Activated CD4-positive, alpha-beta memory T cell treated with anti-CD3 and anti-CD28 coated beads for 36 hours (primary cell): ENCODE measurements around the gene GADL1. TPM values are rescaled to one million over a fixed set of nuclear protein-coding genes. Genes with fewer than 3 reads are reported as not detected.

Source experiments
- CTCF ChIA-PET: fragments of 350-600 bp; sonication (Branson Sonifier 250); formaldehyde crosslinking; loops from one replicate; lab custom pipeline; 2021; ENCODE audit warnings: antibody characterized with exemption, inconsistent platforms; lab: Charles Lee
- POLR2A ChIA-PET: fragments of 350-600 bp; sonication (Branson Sonifier 250); formaldehyde crosslinking; loops from one replicate; lab custom pipeline; 2021; ENCODE audit warnings: antibody characterized with exemption; lab: Charles Lee
- DNase-seq: peaks from one replicate; pipeline ENCODE4 v3.0.0-alpha.2; 2020
- H3K27ac Mint-ChIP-seq: one replicate; pipeline ENCODE4 v1.8.0; 2021; ENCODE audit warnings: mixed read lengths
- H3K27me3 Mint-ChIP-seq: one replicate; pipeline ENCODE4 v1.8.0; 2021; ENCODE audit warnings: mixed read lengths
- H3K36me3 Mint-ChIP-seq: one replicate; pipeline ENCODE4 v1.8.0; 2021; ENCODE audit warnings: mixed read lengths
- H3K4me1 Mint-ChIP-seq: one replicate; pipeline ENCODE4 v1.8.0; 2021; ENCODE audit warnings: low read depth, mixed read lengths
- H3K4me3 Mint-ChIP-seq: one replicate; pipeline ENCODE4 v1.8.0; 2021; ENCODE audit warnings: mild to moderate bottlenecking, mixed read lengths
- H3K9me3 Mint-ChIP-seq: one replicate; pipeline ENCODE4 v1.8.0; 2021; ENCODE audit warnings: mixed read lengths
- intact Hi-C: fragments of 100-400 bp; cut with micrococcal nuclease; formaldehyde crosslinking; loops from one replicate; pipeline ENCODE4 v1.15.1; 2023
- total RNA-seq, 2 experiments: library from RNA; stranded (reverse); gene quantifications; one replicate each; pipeline ENCODE4 v1.2.3, GENCODE V29; 2021

Gene GADL1
- total RNA-seq, 2 experiments from 2014 or later: not detected

GRCh38 chr3:30766522-30766921, 127.9 kb downstream of the GADL1 start:
- ChIA-PET POLR2A (no interaction called here), CTCF (interaction anchor here (1.2 kb wide), 1 partner anchor 368 kb away, joined by 3 read pairs; no protein-coding TSS in a partner anchor)
- intact Hi-C loops: loop anchor here (5.0 kb wide), 1 partner anchor 1006 kb away; no protein-coding TSS in a partner anchor
- H3K4me1 Mint-ChIP-seq: no peaks in the 10 kb centered on the region
- H3K36me3 Mint-ChIP-seq: no peaks in the 10 kb centered on the region
- H3K27ac Mint-ChIP-seq: no peak overlapping the region
- DNase-seq: no peak
- no peaks in the 10 kb centered on the region for H3K9me3 Mint-ChIP-seq
- peaks cover 10% of the 10 kb centered on the region for H3K27me3 Mint-ChIP-seq
- no peak overlapping the region for H3K4me3 Mint-ChIP-seq

DNA sequence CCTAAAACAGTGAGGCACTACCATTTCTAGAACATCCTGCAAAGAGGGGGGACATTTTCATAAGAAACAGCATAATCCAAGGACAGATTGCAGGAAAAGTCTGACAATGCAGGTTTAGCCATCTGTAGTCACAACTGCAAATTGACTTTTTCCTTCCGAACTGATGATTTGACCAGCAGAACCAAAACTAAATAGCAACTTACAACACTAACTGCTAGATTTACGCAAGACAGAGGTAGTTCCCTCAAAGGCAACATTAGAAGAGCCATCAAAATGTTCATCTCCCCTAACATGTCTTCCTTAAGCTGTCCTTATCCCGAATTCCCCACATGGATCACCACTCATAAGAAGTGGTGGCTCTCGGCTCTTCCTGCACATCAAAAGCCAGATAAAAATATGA, 129.6 kb downstream of the GADL1 start:
- POLR2A ChIA-PET: interaction anchor here (0.5 kb wide), 1 partner anchor 1165 kb away, joined by 3 read pairs; no protein-coding TSS in a partner anchor
- CTCF ChIA-PET: interaction anchor here (1.4 kb wide), 1 partner anchor 367 kb away, joined by 4 read pairs; no protein-coding TSS in a partner anchor
- Mint-ChIP-seq H3K27ac (no peak overlapping the region), H3K27me3 (peaks cover 10% of the 10 kb centered on the region), H3K9me3 (no peaks in the 10 kb centered on the region), H3K36me3 (no peaks in the 10 kb centered on the region), H3K4me3 (no peak overlapping the region), H3K4me1 (no peaks in the 10 kb centered on the region)
- no peak for DNase-seq
- intact Hi-C loops: loop anchor here (5.0 kb wide), 1 partner anchor 1007 kb away; no protein-coding TSS in a partner anchor

GRCh38 chr3:30764281-30764680, 130.2 kb downstream of the GADL1 start:
- Mint-ChIP-seq H3K27me3 (peaks cover 10% of the 10 kb centered on the region), H3K36me3 (no peaks in the 10 kb centered on the region), H3K27ac (no peak overlapping the region), H3K4me1 (no peaks in the 10 kb centered on the region), H3K9me3 (no peaks in the 10 kb centered on the region), H3K4me3 (no peak overlapping the region)
- intact Hi-C loops: no loop called here
- ChIA-PET CTCF (no interaction called here), POLR2A (no interaction called here)
- no peak for DNase-seq

GRCh38 chr3:30761374-30761773, 133.1 kb downstream of the GADL1 start:
- Mint-ChIP-seq H3K4me3 (no peak overlapping the region), H3K4me1 (no peaks in the 10 kb centered on the region), H3K27me3 (peaks cover 4% of the 10 kb centered on the region), H3K9me3 (no peaks in the 10 kb centered on the region), H3K27ac (no peak overlapping the region), H3K36me3 (no peaks in the 10 kb centered on the region)
- CTCF ChIA-PET: no interaction called here
- POLR2A ChIA-PET: no interaction called here
- DNase-seq: no peak
- intact Hi-C loops: no loop called here

GRCh38 chr3:30760737-30761136, 133.7 kb downstream of the GADL1 start:
- ChIA-PET CTCF (interaction anchor here (1.3 kb wide), 1 partner anchor 372 kb away, joined by 3 read pairs; no protein-coding TSS in a partner anchor), POLR2A (no interaction called here)
- intact Hi-C loops: no loop called here
- Mint-ChIP-seq H3K4me1 (no peaks in the 10 kb centered on the region), H3K36me3 (no peaks in the 10 kb centered on the region), H3K27me3 (peaks cover 4% of the 10 kb centered on the region), H3K4me3 (no peak overlapping the region), H3K27ac (no peak overlapping the region), H3K9me3 (no peaks in the 10 kb centered on the region)
- DNase-seq: no peak

DNA sequence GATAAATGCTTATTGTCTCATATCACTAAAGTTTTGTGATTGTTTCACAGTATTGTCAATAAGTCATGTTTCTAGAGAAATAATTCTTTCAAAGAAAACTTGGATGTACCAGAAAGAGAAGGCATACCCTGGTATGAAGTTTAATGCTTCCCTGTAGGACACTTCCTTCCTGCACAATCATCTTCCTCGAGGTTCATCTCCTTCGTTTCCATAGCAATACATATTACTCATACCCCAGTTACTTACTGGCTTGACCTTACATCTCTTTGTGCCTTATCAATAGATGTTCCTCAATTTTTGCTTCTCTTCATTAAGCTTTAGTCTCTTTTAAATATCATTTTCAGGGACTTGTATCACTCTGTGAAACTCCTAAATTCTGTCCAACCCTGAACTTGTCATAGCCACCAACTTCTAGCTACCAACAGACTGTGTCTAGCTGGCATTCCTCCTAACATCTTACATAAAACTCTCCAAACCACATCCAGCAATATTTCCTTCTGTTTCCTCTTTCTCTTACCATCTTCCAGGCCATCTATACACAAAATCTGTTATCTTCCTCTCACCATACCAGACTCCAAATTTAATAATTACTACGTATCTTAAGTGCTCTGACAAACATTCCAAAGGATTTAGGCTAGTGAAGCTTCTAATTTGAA, 134.3 kb downstream of the GADL1 start:
- ChIA-PET POLR2A (no interaction called here), CTCF (interaction anchor here (0.9 to 1.3 kb wide), 2 partner anchors 8 to 372 kb away, joined by 3 read pairs; no protein-coding TSS in a partner anchor)
- Mint-ChIP-seq H3K27me3 (peaks cover 4% of the 10 kb centered on the region), H3K36me3 (no peaks in the 10 kb centered on the region), H3K4me1 (no peaks in the 10 kb centered on the region), H3K27ac (no peak overlapping the region), H3K9me3 (no peaks in the 10 kb centered on the region), H3K4me3 (no peak overlapping the region)
- intact Hi-C loops: no loop called here
- DNase-seq: no peak

DNA sequence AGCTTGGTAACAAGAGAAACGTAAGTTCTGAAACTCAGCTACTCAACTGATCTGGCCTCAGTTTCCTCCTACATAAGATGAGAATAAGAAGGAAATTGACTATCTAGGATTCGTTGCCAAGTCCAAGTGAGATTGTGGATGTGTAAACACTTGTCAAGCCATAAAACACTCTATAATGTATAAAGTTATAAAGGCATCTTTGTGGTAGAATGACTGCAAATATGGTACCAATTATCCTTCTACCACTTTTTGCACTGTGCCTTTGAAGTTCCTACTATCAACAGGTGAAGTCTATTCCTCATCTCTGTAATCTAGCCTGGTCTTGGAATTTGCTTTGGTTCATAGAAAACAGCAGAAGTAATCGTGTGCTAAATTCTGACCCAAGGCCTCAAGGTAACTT, 138.2 kb downstream of the GADL1 start:
- no peak overlapping the region for H3K27ac Mint-ChIP-seq
- H3K27me3 Mint-ChIP-seq: peaks cover 2% of the 10 kb centered on the region
- DNase-seq: no peak
- no peaks in the 10 kb centered on the region for H3K9me3 Mint-ChIP-seq
- H3K4me3 Mint-ChIP-seq: no peak overlapping the region
- CTCF ChIA-PET: interaction anchor here (1.4 to 2.3 kb wide), 2 partner anchors 14 to 714 kb away, joined by 4 to 7 read pairs; no protein-coding TSS in a partner anchor
- peaks cover 10% of the 10 kb centered on the region for H3K4me1 Mint-ChIP-seq
- intact Hi-C loops: no loop called here
- H3K36me3 Mint-ChIP-seq: no peaks in the 10 kb centered on the region
- POLR2A ChIA-PET: no interaction called here

DNA sequence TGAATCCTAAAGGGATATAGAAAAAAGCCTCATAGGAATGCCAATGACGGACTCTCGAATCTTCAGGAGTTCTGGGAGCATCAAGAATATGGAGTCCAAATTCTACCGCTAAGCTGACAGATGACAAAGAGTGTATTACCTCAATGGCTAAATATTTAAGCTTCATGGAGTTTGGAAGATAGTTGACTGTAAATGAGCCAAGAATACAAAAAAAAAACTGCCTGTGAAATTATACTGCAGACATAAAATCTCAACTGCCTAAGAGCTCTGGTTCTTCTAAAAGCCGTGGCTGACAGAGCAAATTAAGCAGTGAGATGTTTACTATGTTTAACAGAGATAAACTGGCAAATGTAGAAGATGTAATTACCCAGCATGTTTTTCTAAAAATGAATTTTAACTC, 140.0 kb downstream of the GADL1 start:
- intact Hi-C loops: no loop called here
- CTCF ChIA-PET: interaction anchor here (1.8 to 2.3 kb wide), 2 partner anchors 14 to 15 kb away, joined by 4 to 7 read pairs; no protein-coding TSS in a partner anchor
- no peaks in the 10 kb centered on the region for H3K9me3 Mint-ChIP-seq
- H3K27me3 Mint-ChIP-seq: peaks cover 3% of the 10 kb centered on the region
- no peaks in the 10 kb centered on the region for H3K36me3 Mint-ChIP-seq
- no peak overlapping the region for H3K4me3 Mint-ChIP-seq
- DNase-seq: no peak
- H3K27ac Mint-ChIP-seq: no peak overlapping the region
- POLR2A ChIA-PET: no interaction called here
- peaks cover 16% of the 10 kb centered on the region for H3K4me1 Mint-ChIP-seq

- POLR2A ChIA-PET: no interaction called here
- Mint-ChIP-seq H3K36me3 (no peaks in the 10 kb centered on the region), H3K9me3 (no peaks in the 10 kb centered on the region), H3K4me3 (no peak overlapping the region), H3K27me3 (peaks cover 2% of the 10 kb centered on the region), H3K4me1 (peaks cover 23% of the 10 kb centered on the region), H3K27ac (no peak overlapping the region)
- CTCF ChIA-PET: interaction anchor here (1.2 to 1.8 kb wide), 2 partner anchors 14 to 555 kb away, joined by 4 read pairs; no protein-coding TSS in a partner anchor
- intact Hi-C loops: no loop called here
- DNase-seq: no peak
Observed at GRCh38 chr3:30753766-30754165, 140.7 kb downstream of the GADL1 start.

DNA sequence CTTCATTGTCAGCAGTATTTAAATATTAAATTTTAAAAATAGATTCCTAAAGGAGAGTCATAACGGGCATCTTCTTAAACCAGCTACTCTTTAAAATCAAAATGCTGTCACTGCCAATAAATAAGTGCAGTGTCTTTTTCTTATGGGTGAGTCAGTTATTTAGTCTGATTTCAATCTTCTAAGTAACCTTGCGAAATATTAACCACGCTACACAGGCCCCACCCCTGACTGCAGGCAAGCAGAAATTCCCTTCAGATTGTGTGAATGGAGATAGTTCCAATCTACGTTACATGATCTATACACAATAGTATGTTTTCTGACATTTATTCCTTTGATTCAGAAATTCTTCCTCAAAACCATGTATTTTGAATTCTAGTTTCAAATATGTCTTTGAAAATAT, 141.5 kb downstream of the GADL1 start:
- Mint-ChIP-seq H3K27me3 (peaks cover 2% of the 10 kb centered on the region), H3K4me3 (no peak overlapping the region), H3K27ac (no peak overlapping the region), H3K9me3 (no peaks in the 10 kb centered on the region), H3K4me1 (peaks cover 23% of the 10 kb centered on the region), H3K36me3 (no peaks in the 10 kb centered on the region)
- intact Hi-C loops: no loop called here
- ChIA-PET POLR2A (no interaction called here), CTCF (interaction anchor here (0.6 to 1.4 kb wide), 5 partner anchors 15 to 710 kb away, joined by 3 to 6 read pairs (median 3); no protein-coding TSS in a partner anchor)
- DNase-seq: no peak

DNA sequence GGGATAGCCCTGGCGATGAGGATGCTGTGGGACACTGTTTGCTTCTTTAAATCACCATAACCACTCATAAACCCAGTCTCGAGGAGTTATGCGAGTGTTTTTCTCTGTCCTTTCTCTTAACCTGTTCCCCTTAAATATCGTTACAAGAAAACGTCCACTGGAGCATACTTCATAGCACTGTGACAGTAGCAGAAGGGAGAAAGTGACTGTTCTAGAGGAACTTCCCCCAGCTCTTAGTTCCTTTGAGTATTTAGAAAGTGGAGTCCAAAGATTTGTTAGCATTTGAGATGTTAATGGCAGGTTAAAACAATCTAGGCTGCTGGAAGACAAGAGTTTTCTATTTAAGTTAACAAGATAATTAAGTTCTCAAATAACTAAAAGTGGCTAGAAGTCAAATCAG, 142.0 kb downstream of the GADL1 start:
- H3K36me3 Mint-ChIP-seq: no peaks in the 10 kb centered on the region
- H3K4me1 Mint-ChIP-seq: peaks cover 23% of the 10 kb centered on the region
- H3K9me3 Mint-ChIP-seq: no peaks in the 10 kb centered on the region
- H3K27ac Mint-ChIP-seq: no peak overlapping the region
- no peak overlapping the region for H3K4me3 Mint-ChIP-seq
- DNase-seq: no peak
- CTCF ChIA-PET: interaction anchor here (0.9 to 1.7 kb wide), 7 partner anchors 16 to 742 kb away, joined by 3 to 6 read pairs (median 3); no protein-coding TSS in a partner anchor
- POLR2A ChIA-PET: no interaction called here
- H3K27me3 Mint-ChIP-seq: peaks cover 2% of the 10 kb centered on the region
- intact Hi-C loops: no loop called here

DNA sequence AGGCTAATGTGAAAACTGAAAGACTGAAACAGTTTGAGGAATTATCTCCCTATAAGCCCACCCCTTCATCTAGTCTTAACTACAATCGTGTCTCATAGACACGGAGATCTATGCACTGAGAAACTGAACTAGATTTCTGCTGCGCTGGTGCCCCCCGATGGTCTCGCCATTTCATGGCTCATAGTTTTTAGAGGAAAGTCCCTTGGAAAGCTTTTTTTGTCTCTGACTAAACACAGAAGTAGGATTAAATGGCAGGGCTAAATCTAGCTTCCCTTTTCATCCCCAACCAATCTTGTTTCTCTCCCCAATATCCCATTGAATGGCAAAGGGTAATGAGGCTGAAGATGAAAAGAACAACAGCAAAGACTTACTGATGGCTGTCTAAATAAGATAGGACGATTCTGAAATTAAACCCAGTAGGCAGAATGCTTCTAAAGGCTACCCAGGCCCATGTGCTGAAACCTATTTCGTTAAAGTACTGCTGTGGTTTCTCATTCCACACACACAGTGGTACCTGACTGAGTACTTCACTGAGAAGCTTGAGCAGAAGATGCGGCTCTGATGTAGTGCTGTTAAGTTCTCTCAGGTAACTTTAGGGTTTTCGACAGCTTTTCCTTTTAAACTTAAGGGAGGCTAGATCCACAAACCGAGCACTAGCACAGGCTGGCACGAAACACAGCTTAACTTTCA, 142.7 kb downstream of the GADL1 start:
- no peaks in the 10 kb centered on the region for H3K36me3 Mint-ChIP-seq
- peak; percentile 76 for DNase-seq
- H3K4me3 Mint-ChIP-seq: no peak overlapping the region
- no peaks in the 10 kb centered on the region for H3K9me3 Mint-ChIP-seq
- peaks cover 23% of the 10 kb centered on the region for H3K4me1 Mint-ChIP-seq
- intact Hi-C loops: loop anchor here (1.0 kb wide), 4 partner anchors 552 to 738 kb away; no protein-coding TSS in a partner anchor
- H3K27ac Mint-ChIP-seq: no peak overlapping the region
- POLR2A ChIA-PET: no interaction called here
- peaks cover 2% of the 10 kb centered on the region for H3K27me3 Mint-ChIP-seq
- CTCF ChIA-PET: interaction anchor here (0.6 to 1.7 kb wide), 15 partner anchors 27 to 741 kb away, joined by 3 to 6 read pairs (median 4); no protein-coding TSS in a partner anchor
